Measurements from ENCODE around the gene VPS37C.
"Not testable (repeated sequence)": the region's sequence is repeated elsewhere in the genome, so short reads cannot be mapped to it uniquely, and the experiment has no call there.

Gene VPS37C

GRCh38 chr11:61203873-61204272 is 42.6 kb upstream of the VPS37C start:
- not testable (repeated sequence) for H3K14ac ChIP-seq (ENCODE audit: low read length); H2BK5ac ChIP-seq (ENCODE audit: low read length); H2BK15ac ChIP-seq (ENCODE audit: low read length); H3K27ac ChIP-seq (replicated peaks; ENCODE audit: low read length); H2AK5ac ChIP-seq (ENCODE audit: low read depth, low read length); H2BK120ac ChIP-seq (ENCODE audit: low read depth, low read length); H4K8ac ChIP-seq (ENCODE audit: low read depth, low read length); H3K9me3 ChIP-seq (replicated peaks in 1 of 2; ENCODE audit: control insufficient read depth in 2 of 2, insufficient read depth in 1 of 2, low read depth in 1 of 2, low read length in 2 of 2); H3K79me1 ChIP-seq (ENCODE audit: low read depth, low read length); H2AFZ ChIP-seq (ENCODE audit: low read length); H3K27me3 ChIP-seq (ENCODE audit: control insufficient read depth in 3 of 3, insufficient read depth in 3 of 3, low read depth in 1 of 3, low read length in 3 of 3); H3K23ac ChIP-seq (ENCODE audit: low read depth, low read length, poor library complexity); H3K4me3 ChIP-seq (ENCODE audit: low read length in 2 of 2); DNase-seq (ENCODE audit: low spot score); H3K4me2 ChIP-seq (ENCODE audit: insufficient read depth, low read length, poor library complexity, severe bottlenecking); H3K9ac ChIP-seq (ENCODE audit: low read depth, low read length, poor library complexity); H3K4me1 ChIP-seq (ENCODE audit: control insufficient read depth in 2 of 2, insufficient read depth in 1 of 2, low read depth in 1 of 2, low read length in 2 of 2); H3K36me3 ChIP-seq (replicated peaks in 1 of 2; ENCODE audit: control insufficient read depth in 2 of 2, insufficient read depth in 2 of 2, low read length in 2 of 2); H2BK12ac ChIP-seq (ENCODE audit: low read length); H4K91ac ChIP-seq (ENCODE audit: low read depth, low read length, poor library complexity); H3K4ac ChIP-seq (ENCODE audit: low read length); H3K18ac ChIP-seq (ENCODE audit: low read length)
- WGBS, 2 donors (ENCODE audit: extremely low coverage in 2 of 2, insufficient read length in 2 of 2, insufficient replicate concordance in 1 of 2), result no CpG with 5 or more reads among the region's 5 CpGs

- H3K79me1 ChIP-seq (ENCODE audit: low read depth, low read length); H4K8ac ChIP-seq (ENCODE audit: low read depth, low read length); H2AFZ ChIP-seq (ENCODE audit: low read length); H3K18ac ChIP-seq (ENCODE audit: low read length); H2BK15ac ChIP-seq (ENCODE audit: low read length); H3K4ac ChIP-seq (ENCODE audit: low read length); H4K91ac ChIP-seq (ENCODE audit: low read depth, low read length, poor library complexity); H3K4me3 ChIP-seq (ENCODE audit: low read length in 2 of 2); H2BK12ac ChIP-seq (ENCODE audit: low read length); H3K9me3 ChIP-seq (replicated peaks in 1 of 2; ENCODE audit: control insufficient read depth in 2 of 2, insufficient read depth in 1 of 2, low read depth in 1 of 2, low read length in 2 of 2); H3K27ac ChIP-seq (replicated peaks; ENCODE audit: low read length); H3K4me2 ChIP-seq (ENCODE audit: insufficient read depth, low read length, poor library complexity, severe bottlenecking); DNase-seq (ENCODE audit: low spot score); H3K4me1 ChIP-seq (ENCODE audit: control insufficient read depth in 2 of 2, insufficient read depth in 1 of 2, low read depth in 1 of 2, low read length in 2 of 2); H3K27me3 ChIP-seq (ENCODE audit: control insufficient read depth in 3 of 3, insufficient read depth in 3 of 3, low read depth in 1 of 3, low read length in 3 of 3); H2BK5ac ChIP-seq (ENCODE audit: low read length); H3K23ac ChIP-seq (ENCODE audit: low read depth, low read length, poor library complexity); H2AK5ac ChIP-seq (ENCODE audit: low read depth, low read length); H3K9ac ChIP-seq (ENCODE audit: low read depth, low read length, poor library complexity); H3K14ac ChIP-seq (ENCODE audit: low read length); H2BK120ac ChIP-seq (ENCODE audit: low read depth, low read length); H3K36me3 ChIP-seq (replicated peaks in 1 of 2; ENCODE audit: control insufficient read depth in 2 of 2, insufficient read depth in 2 of 2, low read length in 2 of 2): not testable (repeated sequence)
- WGBS, 2 donors (ENCODE audit: extremely low coverage in 2 of 2, insufficient read length in 2 of 2, insufficient replicate concordance in 1 of 2), result no CpG with 5 or more reads among the region's 18 CpGs
These were observed 41.9 kb upstream of the VPS37C start, which contains the start of gene PGA3 for GRCh38 chr11:61202950-61203746. Gene PGA3, plus strand, starts transcription at chr11:61203515. Its CDS starts 50 bp downstream, at chr11:61203565.

GRCh38 chr11:61201476-61201875 is 40.2 kb upstream of the VPS37C start:
- Histone ChIP-seq H3K4me1 (ENCODE audit: control insufficient read depth in 2 of 2, insufficient read depth in 1 of 2, low read depth in 1 of 2, low read length in 2 of 2) (peaks cover 0 to 6% of the 10 kb centered on the region in 2 donors), H2BK12ac (ENCODE audit: low read length) (no peak overlapping the region), H3K9me3 (replicated peaks in 1 of 2; ENCODE audit: control insufficient read depth in 2 of 2, insufficient read depth in 1 of 2, low read depth in 1 of 2, low read length in 2 of 2) (peaks cover 0 to 2% of the 10 kb centered on the region in 2 donors), H3K14ac (ENCODE audit: low read length) (no peak overlapping the region), H4K91ac (ENCODE audit: low read depth, low read length, poor library complexity) (no peak overlapping the region), H3K4me2 (ENCODE audit: insufficient read depth, low read length, poor library complexity, severe bottlenecking) (no peak overlapping the region), H3K9ac (ENCODE audit: low read depth, low read length, poor library complexity) (no peak overlapping the region), H2AFZ (ENCODE audit: low read length) (no peak overlapping the region), H2BK120ac (ENCODE audit: low read depth, low read length) (no peak overlapping the region), H2BK15ac (ENCODE audit: low read length) (no peak overlapping the region), H3K27me3 (ENCODE audit: control insufficient read depth in 3 of 3, insufficient read depth in 3 of 3, low read depth in 1 of 3, low read length in 3 of 3) (no peaks in the 10 kb centered on the region), H3K27ac (replicated peaks; ENCODE audit: low read length) (no peak overlapping the region), H2AK5ac (ENCODE audit: low read depth, low read length) (no peak overlapping the region), H3K23ac (ENCODE audit: low read depth, low read length, poor library complexity) (no peak overlapping the region), H4K8ac (ENCODE audit: low read depth, low read length) (no peak overlapping the region), H3K79me1 (ENCODE audit: low read depth, low read length) (no peaks in the 10 kb centered on the region), H3K4me3 (ENCODE audit: low read length in 2 of 2) (no peak overlapping the region), H3K36me3 (replicated peaks in 1 of 2; ENCODE audit: control insufficient read depth in 2 of 2, insufficient read depth in 2 of 2, low read length in 2 of 2) (no peaks in the 10 kb centered on the region), H3K18ac (ENCODE audit: low read length) (no peak overlapping the region), H3K4ac (ENCODE audit: low read length) (no peak overlapping the region), H2BK5ac (ENCODE audit: low read length) (no peak overlapping the region)
- no peak for DNase-seq (ENCODE audit: low spot score)
- no CpG with 5 or more reads among the region's 14 CpGs for whole genome bisulfite sequencing, 2 donors (ENCODE audit: extremely low coverage in 2 of 2, insufficient read length in 2 of 2, insufficient replicate concordance in 1 of 2)

GRCh38 chr11:61198948-61199523 is 37.8 kb upstream of the VPS37C start:
- H3K9me3 ChIP-seq (replicated peaks in 1 of 2; ENCODE audit: control insufficient read depth in 2 of 2, insufficient read depth in 1 of 2, low read depth in 1 of 2, low read length in 2 of 2), result peaks cover 0 to 2% of the 10 kb centered on the region in 2 donors
- no peak overlapping the region for H3K27ac ChIP-seq (replicated peaks; ENCODE audit: low read length)
- H3K18ac ChIP-seq (ENCODE audit: low read length), result no peak overlapping the region
- no peak overlapping the region for H2BK5ac ChIP-seq (ENCODE audit: low read length)
- no CpG with 5 or more reads among the region's 4 CpGs for WGBS, 2 donors (ENCODE audit: extremely low coverage in 2 of 2, insufficient read length in 2 of 2, insufficient replicate concordance in 1 of 2)
- no peak overlapping the region for H3K23ac ChIP-seq (ENCODE audit: low read depth, low read length, poor library complexity)
- H2AK5ac ChIP-seq (ENCODE audit: low read depth, low read length), result no peak overlapping the region
- H2AFZ ChIP-seq (ENCODE audit: low read length), result no peak overlapping the region
- H3K27me3 ChIP-seq (ENCODE audit: control insufficient read depth in 3 of 3, insufficient read depth in 3 of 3, low read depth in 1 of 3, low read length in 3 of 3), result peaks cover 0 to 9% (median 0%) of the 10 kb centered on the region in 3 experiments
- no peak overlapping the region for H3K9ac ChIP-seq (ENCODE audit: low read depth, low read length, poor library complexity)
- H3K14ac ChIP-seq (ENCODE audit: low read length), result no peak overlapping the region
- H3K36me3 ChIP-seq (replicated peaks in 1 of 2; ENCODE audit: control insufficient read depth in 2 of 2, insufficient read depth in 2 of 2, low read length in 2 of 2), result no peaks in the 10 kb centered on the region
- H3K4me3 ChIP-seq (ENCODE audit: low read length in 2 of 2), result no peak overlapping the region
- no peak for DNase-seq (ENCODE audit: low spot score)
- no peaks in the 10 kb centered on the region for H3K4me1 ChIP-seq (ENCODE audit: control insufficient read depth in 2 of 2, insufficient read depth in 1 of 2, low read depth in 1 of 2, low read length in 2 of 2)
- H3K4me2 ChIP-seq (ENCODE audit: insufficient read depth, low read length, poor library complexity, severe bottlenecking), result no peak overlapping the region
- H2BK12ac ChIP-seq (ENCODE audit: low read length), result no peak overlapping the region
- no peak overlapping the region for H2BK15ac ChIP-seq (ENCODE audit: low read length)
- no peak overlapping the region for H2BK120ac ChIP-seq (ENCODE audit: low read depth, low read length)
- no peaks in the 10 kb centered on the region for H3K79me1 ChIP-seq (ENCODE audit: low read depth, low read length)
- no peak overlapping the region for H3K4ac ChIP-seq (ENCODE audit: low read length)
- H4K91ac ChIP-seq (ENCODE audit: low read depth, low read length, poor library complexity), result no peak overlapping the region
- H4K8ac ChIP-seq (ENCODE audit: low read depth, low read length), result no peak overlapping the region

Data from neuronal stem cell (in vitro differentiated cells).